Karpas-422 (cell line): ENCODE measurements around the gene CYSRT1. TPM values are rescaled to one million over a fixed set of nuclear protein-coding genes. Genes with fewer than 3 reads are reported as not detected.

Source experiments
- DNase-seq: peaks from one replicate; pipeline ENCODE4 v3.0.0-alpha.2; 2015
- H2AFZ ChIP-seq: fragments of 200-600 bp; sonication (generic); 2 replicates; pipeline ENCODE4 v1.6.1; 2014; ENCODE audit warnings: antibody characterized with exemption, low read length, mixed read lengths
- H3K27ac ChIP-seq: fragments of 200-600 bp; sonication (generic); 2 replicates; pipeline ENCODE4 v1.5.1; 2014; ENCODE audit warnings: mild to moderate bottlenecking, low read length, moderate library complexity
- H3K27me3 ChIP-seq: fragments of 200-600 bp; sonication (generic); 2 replicates; pipeline ENCODE4 v1.6.1; 2014; ENCODE audit warnings: low read length, mixed read lengths
- H3K36me3 ChIP-seq: fragments of 200-600 bp; sonication (generic); 2 replicates; pipeline ENCODE4 v1.6.1; 2014; ENCODE audit warnings: low read length, mixed read lengths; ENCODE audit not compliant: insufficient read depth
- H3K4me1 ChIP-seq: fragments of 200-600 bp; sonication (generic); 2 replicates; pipeline ENCODE4 v1.6.1; 2014; ENCODE audit warnings: mild to moderate bottlenecking, low read length, mixed read lengths
- H3K4me2 ChIP-seq: fragments of 200-600 bp; sonication (generic); 2 replicates; pipeline ENCODE4 v1.6.1; 2014; ENCODE audit warnings: low read length, low read depth, mild to moderate bottlenecking; ENCODE audit not compliant: poor library complexity, severe bottlenecking
- H3K4me3 ChIP-seq: fragments of 200-600 bp; sonication (generic); 2 replicates; pipeline ENCODE4 v1.5.1; 2014; ENCODE audit warnings: mild to moderate bottlenecking, antibody characterized with exemption, low read length, mixed read lengths
- H3K79me2 ChIP-seq: fragments of 200-600 bp; sonication (generic); 2 replicates; pipeline ENCODE4 v1.6.1; 2014; ENCODE audit warnings: mild to moderate bottlenecking, low read length, mixed read lengths
- H3K9ac ChIP-seq: fragments of 200-600 bp; sonication (generic); 2 replicates; pipeline ENCODE4 v1.6.0; 2014; ENCODE audit warnings: low read length
- H3K9me2 ChIP-seq: fragments of 200-600 bp; sonication (generic), shearing (Covaris generic); replicated peaks from 2 replicates; pipeline ENCODE4 v1.6.0; 2014; ENCODE audit warnings: mild to moderate bottlenecking, low read length, moderate library complexity; ENCODE audit not compliant: insufficient read depth
- H3K9me3 ChIP-seq: fragments of 300-700, 200-600 bp; sonication (generic); 2 replicates; pipeline ENCODE4 v1.6.1; 2014; ENCODE audit warnings: low read length, mixed read lengths
- H4K20me1 ChIP-seq: fragments of 200-600 bp; sonication (generic); 2 replicates; pipeline ENCODE4 v1.6.1; 2014; ENCODE audit warnings: mild to moderate bottlenecking, antibody characterized with exemption, low read length, low read depth; ENCODE audit not compliant: insufficient read depth
- total RNA-seq: library from RNA; depleted of rRNA; stranded (reverse); fragments of >200 nt; shearing (Covaris generic); gene quantifications from 2 replicates; pipeline ENCODE4 v1.2.3, GENCODE V29; 2014; ENCODE audit warnings: low replicate concordance

The CYSRT1 gene
- total RNA-seq, 1 experiment from 2014 or later = 0.75 TPM

DNA sequence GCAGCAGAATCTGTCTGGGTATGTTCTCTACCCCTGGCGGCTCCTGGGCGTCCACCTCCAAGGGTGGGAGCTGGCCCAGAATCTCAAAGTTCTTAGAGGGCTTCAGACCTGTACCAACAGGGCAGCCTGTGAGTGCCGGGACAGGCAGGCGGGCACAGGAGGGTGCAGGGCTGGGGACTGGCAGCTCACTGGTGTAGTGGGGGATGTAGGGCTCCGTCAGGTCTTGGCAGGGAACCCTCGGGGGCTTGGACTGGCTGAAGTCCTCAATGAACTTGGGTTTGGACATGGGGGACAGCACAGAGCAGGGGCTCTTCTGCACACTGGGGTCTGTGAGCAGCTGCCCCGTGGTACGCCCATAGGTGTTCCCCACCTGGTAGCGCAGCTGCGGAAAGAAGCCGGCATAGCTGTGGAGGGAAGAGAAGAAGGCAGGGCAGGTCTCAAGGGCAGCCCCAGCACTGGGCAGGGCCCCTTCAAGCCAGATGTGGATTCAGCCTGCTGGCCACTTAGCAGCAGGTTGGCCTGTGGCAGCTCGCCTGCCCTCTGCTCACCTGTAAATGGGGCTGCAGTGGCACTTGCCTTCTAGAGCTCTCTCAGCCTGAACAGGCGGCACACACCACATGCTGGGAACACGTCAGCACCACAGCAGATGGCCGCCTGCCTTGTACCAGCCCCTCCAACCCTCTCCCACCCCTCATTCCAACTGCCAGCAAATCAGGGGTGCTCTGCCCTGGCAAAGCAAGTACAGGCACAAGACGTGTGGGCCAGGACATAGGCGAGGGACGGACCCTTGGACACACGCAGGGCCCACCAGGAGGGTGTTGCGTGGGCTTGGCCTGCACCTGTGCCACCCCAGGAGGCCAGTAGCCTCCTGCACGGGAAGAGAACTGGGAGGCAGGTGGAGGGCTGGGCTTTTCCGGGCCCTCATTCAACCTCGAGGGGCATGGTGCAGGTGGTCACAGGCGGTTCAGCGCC is 20.8 kb downstream of the CYSRT1 start:
- Histone ChIP-seq H3K4me1 (peaks cover 11% of the 10 kb centered on the region), H3K9ac (no peak overlapping the region), H3K79me2 (0 out of 2 replicates have a peak, but pooled peaks cover 5% of the 10 kb centered on the region), H3K4me2 (no peak overlapping the region), H3K4me3 (no peak overlapping the region), H3K9me2 (no peaks in the 10 kb centered on the region), H3K27me3 (no peaks in the 10 kb centered on the region), H3K9me3 (no peaks in the 10 kb centered on the region), H2AFZ (no peak overlapping the region), H4K20me1 (peaks cover 23% of the 10 kb centered on the region), H3K36me3 (peaks cover 17% of the 10 kb centered on the region), H3K27ac (no peak overlapping the region)
- no peak for DNase-seq

DNA sequence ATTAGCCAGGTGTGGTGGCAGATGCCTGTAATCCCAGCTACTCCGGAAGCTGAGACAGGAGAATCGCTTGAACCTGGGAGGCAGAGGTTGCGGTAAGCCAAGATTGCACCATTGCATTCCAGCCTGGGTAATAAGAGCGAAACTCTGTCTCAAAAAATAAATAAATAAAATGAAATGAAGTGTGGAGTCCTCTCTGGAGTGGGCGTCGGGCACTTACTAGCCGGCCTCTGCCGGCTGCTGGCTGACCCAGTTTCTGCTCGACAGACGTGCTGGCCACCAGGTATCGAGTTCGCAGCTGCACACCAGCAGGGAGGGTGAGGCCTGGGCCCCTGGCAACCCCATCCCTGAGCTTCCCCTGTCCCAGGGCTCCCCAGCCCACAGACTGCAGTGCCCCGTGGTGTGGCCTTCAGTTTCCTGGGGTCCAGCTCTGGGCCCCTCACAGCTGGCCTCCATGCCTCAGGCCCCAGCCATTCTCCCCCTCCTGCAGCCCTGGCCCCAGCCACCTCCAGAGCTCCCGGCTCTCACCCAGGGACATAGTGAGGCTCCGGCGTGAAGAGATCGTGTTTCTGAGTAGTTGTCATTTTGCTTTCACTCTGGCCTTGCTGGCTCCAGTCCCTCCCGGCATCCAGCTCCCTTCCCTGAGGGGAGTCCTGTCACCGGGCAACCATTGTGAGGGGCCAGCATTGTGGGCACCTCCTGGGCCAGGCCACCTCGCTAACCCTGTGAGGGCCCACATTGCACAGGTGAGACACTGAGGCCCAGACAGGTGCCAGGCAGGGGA is 22.4 kb downstream of the CYSRT1 start:
- Histone ChIP-seq H2AFZ (no peak overlapping the region), H3K36me3 (peaks cover 9% of the 10 kb centered on the region), H3K27ac (no peak overlapping the region), H4K20me1 (peaks cover 15% of the 10 kb centered on the region), H3K9me3 (no peaks in the 10 kb centered on the region), H3K4me1 (peaks cover 11% of the 10 kb centered on the region), H3K4me2 (no peak overlapping the region), H3K9me2 (no peaks in the 10 kb centered on the region), H3K27me3 (no peaks in the 10 kb centered on the region), H3K9ac (no peak overlapping the region), H3K79me2 (no peaks in the 10 kb centered on the region), H3K4me3 (no peak overlapping the region)
- no peak for DNase-seq

DNA sequence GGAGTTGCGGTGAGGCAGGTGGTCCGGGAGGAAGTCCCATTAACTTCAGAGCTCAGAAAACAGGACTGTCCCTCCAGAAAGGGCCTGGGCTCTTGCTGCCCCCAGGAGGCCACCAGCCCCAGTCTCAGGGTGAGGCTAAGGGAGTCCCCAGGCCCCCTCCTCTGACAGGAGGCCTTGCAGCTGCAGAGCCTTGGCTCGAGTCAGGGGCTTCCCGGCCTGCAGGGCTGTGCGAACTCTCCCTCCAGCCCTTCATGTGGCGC is 22.9 kb downstream of the CYSRT1 start:
- no peaks in the 10 kb centered on the region for H3K27me3 ChIP-seq
- H3K36me3 ChIP-seq = peaks cover 4% of the 10 kb centered on the region; the same call in 1 of the 2 replicates
- DNase-seq = no peak
- H3K27ac ChIP-seq = no peak overlapping the region
- H3K9me3 ChIP-seq = no peaks in the 10 kb centered on the region
- H4K20me1 ChIP-seq = peaks cover 10% of the 10 kb centered on the region; the same call in 1 of the 2 replicates
- H3K9ac ChIP-seq = no peak overlapping the region
- H3K4me3 ChIP-seq = no peak overlapping the region
- H3K79me2 ChIP-seq = no peaks in the 10 kb centered on the region
- no peaks in the 10 kb centered on the region for H3K9me2 ChIP-seq
- no peak overlapping the region for H2AFZ ChIP-seq
- H3K4me2 ChIP-seq = no peak overlapping the region
- peaks cover 11% of the 10 kb centered on the region for H3K4me1 ChIP-seq

DNA sequence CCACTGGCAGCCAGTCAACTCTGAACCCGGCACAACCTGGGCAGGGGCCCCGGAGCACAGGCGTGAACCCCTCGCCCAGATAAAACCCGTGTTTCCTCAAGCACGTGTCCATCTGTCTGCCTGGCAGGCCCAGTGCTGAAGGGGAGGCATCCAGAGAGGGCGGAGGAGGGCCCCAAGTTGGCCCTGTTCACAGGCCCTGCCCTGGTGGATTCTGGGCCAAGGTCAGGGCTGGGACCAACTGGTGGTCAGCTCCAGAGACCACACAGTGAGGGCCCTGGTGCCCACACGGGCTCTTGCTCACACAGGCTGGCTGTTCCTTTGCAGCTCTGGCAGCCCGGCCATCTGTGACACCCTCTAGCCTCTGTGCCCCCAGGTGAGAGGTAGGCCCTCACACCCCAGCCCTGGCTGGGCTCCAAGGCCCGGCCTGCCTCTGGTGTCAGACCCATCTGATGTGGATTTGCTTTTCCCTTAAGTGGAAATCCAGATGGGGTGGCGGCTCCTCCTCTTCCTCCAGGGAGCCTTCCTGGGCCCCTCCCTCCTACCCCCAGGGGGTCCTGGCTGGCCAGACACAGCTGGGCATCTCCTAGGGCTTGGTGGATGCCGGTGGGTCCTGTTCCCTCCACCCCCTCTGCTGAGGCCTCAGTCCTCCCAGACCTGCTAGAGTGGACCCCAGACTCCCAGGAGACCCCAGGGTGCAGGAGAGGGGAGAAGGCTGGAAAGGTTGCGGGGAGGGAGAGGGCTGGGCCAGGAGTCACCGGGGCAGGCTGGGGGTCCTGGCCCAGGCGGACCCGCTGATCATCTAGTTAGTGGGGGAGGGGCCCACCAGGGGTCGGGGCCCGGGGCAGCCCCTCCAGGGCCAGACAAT is 25.6 kb downstream of the CYSRT1 start:
- no peak for DNase-seq
- Histone ChIP-seq H3K9me2 (no peaks in the 10 kb centered on the region), H3K4me3 (no peak overlapping the region), H3K27me3 (no peaks in the 10 kb centered on the region), H2AFZ (no peak overlapping the region), H3K27ac (no peak overlapping the region), H3K4me2 (no peak overlapping the region), H3K9me3 (no peaks in the 10 kb centered on the region), H3K79me2 (peaks cover 3% of the 10 kb centered on the region), H3K9ac (no peak overlapping the region), H4K20me1 (0 out of 2 replicates have a peak, but pooled peaks cover under 1% of the 10 kb centered on the region), H3K4me1 (peaks cover 31% of the 10 kb centered on the region), H3K36me3 (no peaks in the 10 kb centered on the region)

DNA sequence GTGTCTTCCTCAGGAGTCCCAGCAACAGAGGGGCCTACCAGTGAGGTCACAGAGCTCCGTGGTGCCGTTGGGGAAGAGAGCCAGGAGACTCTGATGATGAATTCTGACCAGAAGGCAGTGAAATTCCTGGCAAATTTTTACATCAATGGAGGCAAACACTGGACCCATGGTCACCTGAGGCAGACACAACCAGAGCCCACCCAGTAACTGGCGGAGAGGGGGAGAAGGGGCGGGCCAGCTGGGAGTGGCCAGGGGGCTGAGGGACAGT is 26.2 kb downstream of the CYSRT1 start, which contains the start of gene STPG3:
TSS of gene STPG3 (plus strand) at position 93 of the 268 bp plus-strand sequence. CDS start at position 94, 1 bp downstream.
- Histone ChIP-seq H3K27me3 (no peaks in the 10 kb centered on the region), H3K9ac (no peak within 1 kb of the TSS), H3K9me3 (no peaks in the 10 kb centered on the region), H3K4me3 (no peak within 1 kb of the TSS), H3K36me3 (no peaks in the 10 kb centered on the region), H3K27ac (no peak within 1 kb of the TSS), H3K4me2 (peak within 1 kb of the TSS; percentile 92), H3K79me2 (peaks cover 9% of the 10 kb centered on the region), H4K20me1 (peaks cover 6% of the 10 kb centered on the region; the same call in 1 of the 2 replicates), H3K9me2 (no peaks in the 10 kb centered on the region), H2AFZ (no peak within 1 kb of the TSS), H3K4me1 (peaks cover 33% of the 10 kb centered on the region)
- no peak for DNase-seq

DNA sequence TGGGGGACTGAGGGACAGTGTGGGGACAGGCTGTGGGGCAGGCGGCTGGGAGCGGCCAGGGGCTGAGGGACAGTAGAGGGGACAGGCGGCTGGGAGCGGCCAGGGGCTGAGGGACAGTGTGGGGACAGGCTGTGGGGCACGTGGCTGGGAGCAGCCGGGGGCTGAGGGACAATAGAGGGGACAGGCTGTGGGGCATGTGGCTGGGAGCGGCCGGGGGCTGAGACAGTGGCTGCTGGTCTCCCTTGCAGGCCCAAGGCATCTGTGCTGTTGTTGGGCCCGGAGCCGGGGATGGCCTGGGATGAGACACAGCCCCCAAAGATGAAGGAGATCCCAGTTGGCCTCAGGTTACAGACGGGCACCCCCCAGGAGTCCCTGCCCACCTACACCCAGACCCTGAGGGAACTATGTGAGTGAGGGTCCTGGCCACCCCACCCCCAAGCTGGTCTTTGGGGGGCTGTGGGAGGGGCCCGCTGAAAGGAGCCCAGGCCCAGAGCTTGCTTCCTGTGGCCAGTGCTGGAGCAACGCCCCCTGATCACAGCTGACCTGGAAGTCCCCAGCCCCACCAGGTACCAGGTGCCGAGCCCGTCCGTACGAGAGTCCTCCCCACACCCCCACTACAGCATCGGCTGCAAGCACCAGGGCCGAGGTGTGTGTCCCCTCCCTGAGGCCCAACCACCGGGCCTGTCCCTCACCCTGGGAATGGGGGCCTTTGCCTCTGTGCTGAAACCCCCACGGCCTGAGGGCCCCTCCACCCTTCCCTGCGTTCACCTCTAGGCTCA is 26.7 kb downstream of the CYSRT1 start:
- H2AFZ ChIP-seq = no peak overlapping the region
- peaks cover 11% of the 10 kb centered on the region; the same call in 1 of the 2 replicates for H4K20me1 ChIP-seq
- H3K27ac ChIP-seq = no peak overlapping the region
- no peak for DNase-seq
- no peak overlapping the region for H3K9ac ChIP-seq
- peaks cover 4% of the 10 kb centered on the region for H3K36me3 ChIP-seq
- H3K79me2 ChIP-seq = peaks cover 14% of the 10 kb centered on the region
- no peaks in the 10 kb centered on the region for H3K9me2 ChIP-seq
- peak overlapping the region; percentile 92 for H3K4me2 ChIP-seq
- H3K27me3 ChIP-seq = no peaks in the 10 kb centered on the region
- H3K4me3 ChIP-seq = no peak overlapping the region
- H3K4me1 ChIP-seq = peaks cover 39% of the 10 kb centered on the region
- H3K9me3 ChIP-seq = no peaks in the 10 kb centered on the region

DNA sequence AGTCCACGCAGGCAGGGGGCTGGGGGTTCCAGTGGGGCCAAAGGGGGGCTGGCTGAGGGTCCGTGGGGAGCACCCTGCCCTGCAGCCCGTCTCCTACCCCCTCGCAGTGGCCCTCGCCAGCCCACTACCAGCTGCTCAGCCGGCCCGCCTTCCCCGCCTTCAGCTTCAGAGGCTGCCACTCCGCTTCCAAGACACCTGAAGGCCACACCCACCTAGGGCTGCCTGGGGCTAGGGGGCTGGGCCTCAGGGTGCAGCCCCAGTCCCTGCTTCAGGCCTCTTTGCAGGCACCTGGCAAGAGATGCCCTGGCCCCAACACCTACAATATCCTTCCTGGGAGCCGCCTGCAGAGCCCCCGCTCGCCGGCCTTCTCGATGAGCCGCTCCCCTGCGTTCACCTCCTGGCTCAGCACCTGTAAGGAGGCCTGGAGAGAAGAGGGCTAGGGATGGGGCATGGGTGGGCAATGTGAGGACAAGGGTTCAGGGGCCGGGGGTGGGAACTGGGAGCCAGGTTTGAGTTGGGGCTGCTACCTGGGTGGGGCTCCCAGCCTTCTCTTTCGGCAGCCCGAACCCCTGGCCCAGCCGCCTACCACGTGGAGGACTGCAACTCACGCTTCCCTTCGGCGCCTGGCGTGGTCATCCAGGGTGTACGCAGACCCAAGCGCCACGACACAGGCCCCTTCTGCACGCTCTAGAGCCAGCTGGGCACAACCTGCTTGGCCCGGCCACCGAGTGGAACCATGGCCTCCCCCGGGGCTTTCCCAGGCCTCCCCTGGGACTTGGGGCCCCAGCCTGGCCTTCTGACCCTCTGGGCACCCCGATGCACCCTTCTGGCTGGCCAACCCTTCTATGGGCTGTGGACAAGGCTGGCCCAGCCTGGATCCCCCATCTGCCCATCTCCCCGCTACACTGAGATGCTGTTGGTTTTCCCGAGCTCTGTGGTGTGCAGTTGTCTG is 27.9 kb downstream of the CYSRT1 start:
- Histone ChIP-seq H3K79me2 (peaks cover 19% of the 10 kb centered on the region), H4K20me1 (peaks cover 14% of the 10 kb centered on the region; the same call in 1 of the 2 replicates), H2AFZ (peak overlapping the region; percentile 27; the same call in 1 of the 2 replicates), H3K27me3 (no peaks in the 10 kb centered on the region), H3K9ac (peak overlapping the region; percentile 81), H3K9me3 (no peaks in the 10 kb centered on the region), H3K9me2 (no peaks in the 10 kb centered on the region), H3K27ac (no peak overlapping the region), H3K4me3 (peak overlapping the region; percentile 69; the same call in 1 of the 2 replicates), H3K4me1 (peaks cover 46% of the 10 kb centered on the region), H3K4me2 (peak overlapping the region; percentile 92), H3K36me3 (peaks cover 8% of the 10 kb centered on the region)
- DNase-seq = peak; percentile 86
